Dendritic cell treated with granulocyte-macrophage colony-stimulating factor and Interleukin-4, amounts not matched to agents 40 ng/mL and 50 ng/mL, for 4 days (primary cell): ENCODE results near the gene SGCD.

ENCODE experiments used
- H3K27ac Mint-ChIP-seq: one replicate; pipeline ENCODE4 v1.8.0; 2022; ENCODE audit warnings: mild to moderate bottlenecking, mixed read lengths
- H3K27me3 Mint-ChIP-seq: one replicate; pipeline ENCODE4 v1.8.0; 2022; ENCODE audit warnings: mild to moderate bottlenecking, mixed read lengths
- H3K36me3 Mint-ChIP-seq: one replicate; pipeline ENCODE4 v1.8.0; 2022; ENCODE audit warnings: low read depth, mixed read lengths
- H3K4me1 Mint-ChIP-seq: one replicate; pipeline ENCODE4 v1.8.0; 2022; ENCODE audit warnings: low read depth, mixed read lengths
- H3K4me3 Mint-ChIP-seq: one replicate; pipeline ENCODE4 v1.8.0; 2022; ENCODE audit warnings: mild to moderate bottlenecking, moderate library complexity, mixed read lengths
- H3K9me3 Mint-ChIP-seq: one replicate; pipeline ENCODE4 v1.8.0; 2022; ENCODE audit warnings: mixed read lengths
- intact Hi-C: fragments of 100-400 bp; cut with micrococcal nuclease; formaldehyde crosslinking; loops from one replicate; pipeline ENCODE4 v1.15.0; 2022

Gene SGCD

GRCh38 chr5:156378159-156378558 lies 51.2 kb downstream of the SGCD start:
- Mint-ChIP-seq H3K36me3 (no peaks in the 10 kb centered on the region), H3K27ac (no peak overlapping the region), H3K27me3 (no peaks in the 10 kb centered on the region), H3K4me3 (no peak overlapping the region), H3K4me1 (no peaks in the 10 kb centered on the region), H3K9me3 (no peaks in the 10 kb centered on the region)
- intact Hi-C loops: no loop called here

DNA sequence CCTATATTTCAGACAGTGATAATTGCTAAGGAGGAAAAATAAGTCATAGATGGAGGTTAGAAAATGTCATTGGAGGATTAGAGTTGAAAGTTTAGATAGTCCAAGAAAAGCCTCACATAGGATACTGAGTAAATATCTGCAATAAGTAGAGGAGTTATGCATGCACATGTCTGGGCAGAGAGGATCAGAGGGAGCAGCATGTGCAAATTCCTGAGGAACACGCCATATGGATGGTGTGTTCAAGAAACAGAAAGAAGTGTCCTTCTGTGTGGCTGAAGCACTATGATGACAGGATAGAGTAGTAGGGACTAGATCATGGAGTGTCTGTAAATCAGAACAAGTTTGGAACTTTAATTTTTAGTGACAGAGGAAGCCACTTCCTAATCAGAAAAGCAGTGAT lies 52.2 kb downstream of the SGCD start:
- intact Hi-C loops: no loop called here
- H3K27ac Mint-ChIP-seq: no peak overlapping the region
- H3K4me1 Mint-ChIP-seq: no peaks in the 10 kb centered on the region
- no peaks in the 10 kb centered on the region for H3K9me3 Mint-ChIP-seq
- H3K4me3 Mint-ChIP-seq: no peak overlapping the region
- H3K36me3 Mint-ChIP-seq: no peaks in the 10 kb centered on the region
- no peaks in the 10 kb centered on the region for H3K27me3 Mint-ChIP-seq

- intact Hi-C loops: no loop called here
- H3K27me3 Mint-ChIP-seq: no peaks in the 10 kb centered on the region
- no peaks in the 10 kb centered on the region for H3K9me3 Mint-ChIP-seq
- no peak overlapping the region for H3K27ac Mint-ChIP-seq
- no peaks in the 10 kb centered on the region for H3K4me1 Mint-ChIP-seq
- no peaks in the 10 kb centered on the region for H3K36me3 Mint-ChIP-seq
- no peak overlapping the region for H3K4me3 Mint-ChIP-seq
Measured at GRCh38 chr5:156380848-156381247, 53.9 kb downstream of the SGCD start.

DNA sequence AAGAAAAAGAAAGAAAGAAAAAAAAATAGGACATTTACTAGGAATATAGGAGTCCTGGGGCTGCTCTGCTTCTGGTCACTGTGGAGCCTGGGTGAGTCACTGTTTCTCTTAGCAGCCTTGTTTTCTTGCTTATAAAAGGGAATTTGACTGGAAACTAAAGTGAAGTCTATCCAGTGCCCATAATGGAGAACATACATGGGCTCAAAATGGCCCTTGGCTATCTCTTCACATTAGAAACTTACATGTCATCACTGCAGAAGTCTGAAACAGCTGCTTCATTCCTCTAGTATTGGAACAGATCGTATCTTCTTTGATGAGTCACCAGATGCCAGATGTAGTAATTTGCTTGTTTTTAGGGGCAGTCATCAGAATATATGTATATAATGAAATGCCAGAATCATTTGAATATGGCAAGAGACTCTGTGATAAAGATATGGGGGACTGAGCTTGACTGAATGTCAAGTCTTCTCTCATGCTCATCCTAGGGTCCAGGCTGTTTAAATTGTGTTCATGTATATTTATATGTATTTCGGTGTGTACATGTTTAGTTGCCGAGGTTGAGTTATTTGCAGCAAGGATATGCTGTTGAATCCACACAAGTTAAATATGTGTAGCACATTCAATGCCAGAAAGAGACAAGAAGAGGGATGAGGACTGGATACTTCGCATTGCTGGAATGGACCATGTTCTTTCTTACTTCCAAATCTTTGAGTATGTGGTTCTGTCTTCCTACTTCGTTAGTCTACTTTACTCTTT lies 56.7 kb downstream of the SGCD start:
- no peak overlapping the region for H3K4me3 Mint-ChIP-seq
- H3K9me3 Mint-ChIP-seq: no peaks in the 10 kb centered on the region
- H3K36me3 Mint-ChIP-seq: no peaks in the 10 kb centered on the region
- no peaks in the 10 kb centered on the region for H3K4me1 Mint-ChIP-seq
- intact Hi-C loops: no loop called here
- H3K27me3 Mint-ChIP-seq: no peaks in the 10 kb centered on the region
- H3K27ac Mint-ChIP-seq: no peak overlapping the region

- Mint-ChIP-seq H3K4me1 (no peaks in the 10 kb centered on the region), H3K9me3 (no peaks in the 10 kb centered on the region), H3K27ac (no peak overlapping the region), H3K4me3 (no peak overlapping the region), H3K27me3 (no peaks in the 10 kb centered on the region), H3K36me3 (no peaks in the 10 kb centered on the region)
- intact Hi-C loops: no loop called here
Measured at GRCh38 chr5:156385416-156385815, 58.5 kb downstream of the SGCD start.

DNA sequence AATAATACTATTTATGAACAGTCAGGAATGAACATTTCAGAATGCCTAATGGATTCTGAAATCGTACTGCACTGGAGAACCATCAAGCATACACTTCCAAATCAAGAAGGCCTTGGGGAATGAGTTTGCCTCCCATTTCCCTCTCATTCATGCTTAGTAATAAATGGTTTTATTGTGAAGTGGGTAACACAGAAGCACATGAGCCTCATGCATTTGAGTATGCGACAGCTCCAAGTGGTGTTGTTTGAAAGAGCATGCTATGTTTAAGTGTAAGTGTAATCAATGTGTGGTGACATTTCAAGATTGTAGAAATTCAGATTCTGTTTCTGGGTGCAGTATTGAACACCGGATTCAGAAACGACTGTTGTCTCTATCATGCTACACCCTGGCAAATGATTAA lies 60.0 kb downstream of the SGCD start:
- no peak overlapping the region for H3K4me3 Mint-ChIP-seq
- no peaks in the 10 kb centered on the region for H3K27me3 Mint-ChIP-seq
- H3K36me3 Mint-ChIP-seq: no peaks in the 10 kb centered on the region
- no peak overlapping the region for H3K27ac Mint-ChIP-seq
- no peaks in the 10 kb centered on the region for H3K9me3 Mint-ChIP-seq
- H3K4me1 Mint-ChIP-seq: no peaks in the 10 kb centered on the region
- intact Hi-C loops: no loop called here

DNA sequence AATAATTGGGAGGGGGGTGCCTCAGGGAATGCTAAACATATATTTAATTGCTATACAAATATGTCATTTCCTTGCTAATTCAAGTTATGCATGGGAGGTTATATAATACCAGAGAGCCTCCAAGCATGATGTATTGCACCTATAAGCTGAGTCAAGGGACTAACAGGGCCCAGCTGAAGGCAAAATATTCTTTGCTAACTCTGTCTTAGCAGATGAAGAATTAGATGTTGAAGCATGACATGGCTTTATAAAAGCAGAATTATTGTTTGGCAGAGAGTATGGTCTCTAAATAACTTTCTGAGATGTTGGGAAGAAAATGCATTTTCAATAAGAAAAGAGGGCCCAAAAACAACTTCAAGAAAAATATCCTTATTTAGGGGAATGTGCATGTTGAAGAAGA lies 60.4 kb downstream of the SGCD start:
- intact Hi-C loops: no loop called here
- Mint-ChIP-seq H3K27me3 (no peaks in the 10 kb centered on the region), H3K36me3 (no peaks in the 10 kb centered on the region), H3K4me1 (no peaks in the 10 kb centered on the region), H3K9me3 (no peaks in the 10 kb centered on the region), H3K4me3 (no peak overlapping the region), H3K27ac (no peak overlapping the region)

DNA sequence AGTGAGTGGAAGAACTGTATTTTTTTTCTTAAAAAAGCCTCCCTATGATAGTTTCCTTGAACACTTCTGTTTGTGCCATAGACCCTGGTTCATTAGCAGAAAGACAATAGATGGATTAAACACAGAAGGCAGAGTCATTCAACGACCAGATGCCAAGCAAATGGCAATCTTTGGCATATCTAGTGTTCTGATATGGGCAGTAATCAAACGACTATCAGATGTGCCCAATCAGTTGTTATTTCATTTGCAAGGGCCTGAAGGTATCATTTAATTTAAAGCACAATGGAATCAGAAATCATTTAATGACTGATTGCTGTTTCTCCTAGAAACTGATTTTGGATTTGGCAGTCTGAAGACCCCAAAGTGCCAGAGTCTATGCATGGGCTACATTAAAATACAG lies 61.3 kb downstream of the SGCD start:
- no peaks in the 10 kb centered on the region for H3K4me1 Mint-ChIP-seq
- no peaks in the 10 kb centered on the region for H3K27me3 Mint-ChIP-seq
- intact Hi-C loops: no loop called here
- H3K27ac Mint-ChIP-seq: no peak overlapping the region
- H3K9me3 Mint-ChIP-seq: no peaks in the 10 kb centered on the region
- H3K36me3 Mint-ChIP-seq: no peaks in the 10 kb centered on the region
- no peak overlapping the region for H3K4me3 Mint-ChIP-seq

GRCh38 chr5:156391139-156391538 lies 64.2 kb downstream of the SGCD start:
- Mint-ChIP-seq H3K4me1 (no peaks in the 10 kb centered on the region), H3K4me3 (no peak overlapping the region), H3K27me3 (no peaks in the 10 kb centered on the region), H3K27ac (no peak overlapping the region), H3K36me3 (no peaks in the 10 kb centered on the region), H3K9me3 (no peaks in the 10 kb centered on the region)
- intact Hi-C loops: no loop called here

DNA sequence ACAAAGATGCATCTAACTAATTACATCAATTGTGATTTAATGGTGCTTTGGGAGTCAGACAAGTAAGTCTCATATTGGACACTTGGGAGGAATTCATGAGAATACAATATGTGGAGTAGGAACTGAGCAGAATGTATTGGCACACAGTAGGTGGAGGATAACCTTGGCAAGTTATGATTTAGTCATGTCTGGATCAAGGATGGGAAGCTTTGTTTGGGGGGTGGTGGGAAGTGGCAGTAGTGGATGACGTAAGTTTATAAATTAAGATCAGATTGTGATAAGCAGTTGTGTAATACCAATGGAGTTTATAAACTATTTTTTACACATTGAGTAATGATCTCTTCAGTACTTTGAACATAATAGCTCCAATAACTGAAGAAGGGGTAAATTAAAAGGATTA lies 67.0 kb downstream of the SGCD start:
- Mint-ChIP-seq H3K27ac (no peak overlapping the region), H3K4me1 (no peaks in the 10 kb centered on the region), H3K36me3 (no peaks in the 10 kb centered on the region), H3K4me3 (no peak overlapping the region), H3K9me3 (no peaks in the 10 kb centered on the region), H3K27me3 (no peaks in the 10 kb centered on the region)
- intact Hi-C loops: no loop called here

DNA sequence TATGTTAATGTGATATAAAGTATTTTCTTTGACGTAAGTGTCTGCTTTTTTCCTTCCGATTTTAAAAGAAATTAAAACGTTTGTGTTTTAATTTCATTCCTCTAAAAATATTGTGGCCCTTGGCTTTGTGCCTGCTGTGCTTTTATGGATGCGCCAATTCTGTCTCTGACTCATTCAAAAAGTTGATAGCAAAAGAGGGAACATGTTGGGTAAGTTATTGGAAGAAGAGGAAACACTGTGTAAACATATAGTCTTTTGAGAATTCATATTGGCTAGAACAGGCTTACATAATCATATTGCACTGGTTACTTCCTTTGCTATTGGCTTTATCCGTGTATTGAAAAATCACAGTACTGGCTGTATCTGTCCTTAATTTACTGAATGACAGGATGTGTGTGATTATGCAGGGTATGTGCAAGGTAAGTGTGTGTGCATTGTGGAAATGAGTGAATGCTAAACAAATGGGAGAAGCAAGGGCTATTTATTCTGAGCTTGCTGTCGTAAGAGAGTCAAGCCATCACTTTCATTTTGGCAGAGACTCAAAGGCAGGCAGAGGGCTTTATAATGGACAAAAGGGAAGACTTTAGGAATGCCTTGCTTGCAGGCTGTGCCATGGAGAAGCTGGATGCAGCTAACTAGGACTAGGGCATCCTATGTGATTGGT lies 67.8 kb downstream of the SGCD start:
- intact Hi-C loops: no loop called here
- no peaks in the 10 kb centered on the region for H3K27me3 Mint-ChIP-seq
- no peak overlapping the region for H3K4me3 Mint-ChIP-seq
- H3K27ac Mint-ChIP-seq: no peak overlapping the region
- H3K4me1 Mint-ChIP-seq: no peaks in the 10 kb centered on the region
- H3K9me3 Mint-ChIP-seq: no peaks in the 10 kb centered on the region
- no peaks in the 10 kb centered on the region for H3K36me3 Mint-ChIP-seq

- H3K27me3 Mint-ChIP-seq: no peaks in the 10 kb centered on the region
- H3K9me3 Mint-ChIP-seq: no peaks in the 10 kb centered on the region
- H3K36me3 Mint-ChIP-seq: no peaks in the 10 kb centered on the region
- H3K27ac Mint-ChIP-seq: no peak overlapping the region
- intact Hi-C loops: no loop called here
- H3K4me3 Mint-ChIP-seq: no peak overlapping the region
- H3K4me1 Mint-ChIP-seq: no peaks in the 10 kb centered on the region
Measured at GRCh38 chr5:156395306-156395675, 68.3 kb downstream of the SGCD start.

- H3K27me3 Mint-ChIP-seq: no peaks in the 10 kb centered on the region
- H3K27ac Mint-ChIP-seq: no peak overlapping the region
- no peaks in the 10 kb centered on the region for H3K9me3 Mint-ChIP-seq
- H3K36me3 Mint-ChIP-seq: no peaks in the 10 kb centered on the region
- no peaks in the 10 kb centered on the region for H3K4me1 Mint-ChIP-seq
- intact Hi-C loops: no loop called here
- no peak overlapping the region for H3K4me3 Mint-ChIP-seq
Measured at GRCh38 chr5:156396063-156396829, 69.3 kb downstream of the SGCD start.

GRCh38 chr5:156396830-156397081 lies 69.8 kb downstream of the SGCD start:
- H3K27me3 Mint-ChIP-seq: no peaks in the 10 kb centered on the region
- H3K4me3 Mint-ChIP-seq: no peak overlapping the region
- H3K27ac Mint-ChIP-seq: no peak overlapping the region
- H3K36me3 Mint-ChIP-seq: no peaks in the 10 kb centered on the region
- no peaks in the 10 kb centered on the region for H3K4me1 Mint-ChIP-seq
- peaks cover under 1% of the 10 kb centered on the region for H3K9me3 Mint-ChIP-seq
- intact Hi-C loops: no loop called here
